Measurements from ENCODE around the gene CADM3. TPM values are rescaled to one million over a fixed set of nuclear protein-coding genes. Genes with fewer than 3 reads are reported as not detected.

The CADM3 gene
- total and polyA plus RNA-seq, 9 of the 15 experiments (the other 6 are each of a cell fraction or from before 2014, with no cell fraction given): 0.04 TPM; not detected in 8

DNA sequence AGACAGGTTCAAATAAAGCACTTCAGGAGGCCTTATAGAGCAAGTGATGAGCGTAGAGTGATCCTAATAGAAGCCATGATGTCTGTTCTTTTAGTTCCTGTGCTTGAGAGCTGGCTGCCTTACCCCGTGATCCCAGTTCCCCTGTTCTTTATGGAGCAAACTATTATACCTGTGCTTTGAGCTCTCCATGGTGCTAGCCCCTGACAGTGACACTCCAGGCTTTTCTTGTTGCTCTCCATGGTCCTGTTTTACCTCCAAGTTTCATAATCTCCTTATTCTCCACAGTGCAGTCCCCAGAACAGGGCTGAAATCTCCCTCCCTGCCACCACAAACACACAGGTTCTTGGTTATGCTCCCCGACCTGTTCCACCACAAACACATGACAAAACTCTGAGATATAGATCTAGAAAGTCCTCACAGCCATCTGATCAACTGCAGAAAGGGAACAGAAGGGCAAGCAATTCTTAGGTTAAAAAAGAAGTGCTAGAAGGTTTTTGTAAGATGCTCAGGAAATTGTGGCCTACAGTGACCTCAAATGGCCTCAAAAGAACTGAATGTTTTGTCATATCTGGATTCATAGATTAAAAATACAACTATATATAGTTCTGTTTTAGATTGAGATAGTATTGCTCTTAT is 6.0 kb downstream of the CADM3 start (continued):
- TF ChIP-seq, protein P1, sequence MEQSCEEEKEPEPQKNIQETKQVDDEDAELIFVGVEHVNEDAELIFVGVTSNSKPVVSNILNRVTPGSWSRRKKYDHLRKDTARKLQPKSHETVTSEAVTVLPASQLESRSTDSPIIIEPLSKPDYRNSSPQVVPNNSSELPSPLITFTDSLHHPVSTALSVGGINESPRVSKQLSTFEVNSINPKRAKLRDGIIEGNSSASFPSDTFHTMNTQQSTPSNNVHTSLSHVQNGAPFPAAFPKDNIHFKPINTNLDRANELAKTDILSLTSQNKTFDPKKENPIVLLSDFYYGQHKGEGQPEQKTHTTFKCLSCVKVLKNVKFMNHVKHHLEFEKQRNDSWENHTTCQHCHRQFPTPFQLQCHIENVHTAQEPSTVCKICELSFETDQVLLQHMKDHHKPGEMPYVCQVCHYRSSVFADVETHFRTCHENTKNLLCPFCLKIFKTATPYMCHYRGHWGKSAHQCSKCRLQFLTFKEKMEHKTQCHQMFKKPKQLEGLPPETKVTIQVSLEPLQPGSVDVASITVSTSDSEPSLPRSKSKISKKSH (CRISPR knock-in tag; IDR thresholded peaks at IDR 0.05): no peak
- TF ChIP-seq EZH2 (IDR thresholded peaks at IDR 0.05; ENCODE audit: borderline replicate concordance, low read depth, low read length) (no peak), ZNF589 (CRISPR knock-in tag; IDR thresholded peaks at IDR 0.05; ENCODE audit: low read depth) (peak; percentile 92), ZC3H11A (IDR thresholded peaks at IDR 0.05; ENCODE audit: low read depth, low read length) (no peak), ZBED1 (IDR thresholded peaks at IDR 0.05) (no peak), TAL1 (IDR thresholded peaks at IDR 0.05) (no peak), GATAD2A (IDR thresholded peaks at IDR 0.05) (no peak), ZFX (CRISPR knock-in tag; IDR thresholded peaks at IDR 0.05) (0 out of 2 replicates have a peak, but pooled peaks have one; percentile 13), KDM5B (IDR thresholded peaks at IDR 0.05; ENCODE audit: insufficient replicate concordance, low read depth, low read length) (no peak), NR2C1 (IDR thresholded peaks at IDR 0.05) (no peak), NR2C1 (tag; IDR thresholded peaks at IDR 0.05) (peak; percentile 37; the same call in 1 of the 2 replicates), POLR2B (IDR thresholded peaks at IDR 0.05; ENCODE audit: low read depth, partially characterized antibody) (no peak), SIN3B (IDR thresholded peaks at IDR 0.05; ENCODE audit: low read depth) (no peak), HMG20B (CRISPR knock-in tag; IDR thresholded peaks at IDR 0.05) (no peak)
- TF ChIP-seq, protein P2, sequence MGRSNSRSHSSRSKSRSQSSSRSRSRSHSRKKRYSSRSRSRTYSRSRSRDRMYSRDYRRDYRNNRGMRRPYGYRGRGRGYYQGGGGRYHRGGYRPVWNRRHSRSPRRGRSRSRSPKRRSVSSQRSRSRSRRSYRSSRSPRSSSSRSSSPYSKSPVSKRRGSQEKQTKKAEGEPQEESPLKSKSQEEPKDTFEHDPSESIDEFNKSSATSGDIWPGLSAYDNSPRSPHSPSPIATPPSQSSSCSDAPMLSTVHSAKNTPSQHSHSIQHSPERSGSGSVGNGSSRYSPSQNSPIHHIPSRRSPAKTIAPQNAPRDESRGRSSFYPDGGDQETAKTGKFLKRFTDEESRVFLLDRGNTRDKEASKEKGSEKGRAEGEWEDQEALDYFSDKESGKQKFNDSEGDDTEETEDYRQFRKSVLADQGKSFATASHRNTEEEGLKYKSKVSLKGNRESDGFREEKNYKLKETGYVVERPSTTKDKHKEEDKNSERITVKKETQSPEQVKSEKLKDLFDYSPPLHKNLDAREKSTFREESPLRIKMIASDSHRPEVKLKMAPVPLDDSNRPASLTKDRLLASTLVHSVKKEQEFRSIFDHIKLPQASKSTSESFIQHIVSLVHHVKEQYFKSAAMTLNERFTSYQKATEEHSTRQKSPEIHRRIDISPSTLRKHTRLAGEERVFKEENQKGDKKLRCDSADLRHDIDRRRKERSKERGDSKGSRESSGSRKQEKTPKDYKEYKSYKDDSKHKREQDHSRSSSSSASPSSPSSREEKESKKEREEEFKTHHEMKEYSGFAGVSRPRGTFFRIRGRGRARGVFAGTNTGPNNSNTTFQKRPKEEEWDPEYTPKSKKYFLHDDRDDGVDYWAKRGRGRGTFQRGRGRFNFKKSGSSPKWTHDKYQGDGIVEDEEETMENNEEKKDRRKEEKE (IDR thresholded peaks at IDR 0.05; ENCODE audit: borderline replicate concordance in 1 of 2, control insufficient read depth in 1 of 2, low read depth in 2 of 2, low read length in 1 of 2): no peak
- TF ChIP-seq, protein P3, sequence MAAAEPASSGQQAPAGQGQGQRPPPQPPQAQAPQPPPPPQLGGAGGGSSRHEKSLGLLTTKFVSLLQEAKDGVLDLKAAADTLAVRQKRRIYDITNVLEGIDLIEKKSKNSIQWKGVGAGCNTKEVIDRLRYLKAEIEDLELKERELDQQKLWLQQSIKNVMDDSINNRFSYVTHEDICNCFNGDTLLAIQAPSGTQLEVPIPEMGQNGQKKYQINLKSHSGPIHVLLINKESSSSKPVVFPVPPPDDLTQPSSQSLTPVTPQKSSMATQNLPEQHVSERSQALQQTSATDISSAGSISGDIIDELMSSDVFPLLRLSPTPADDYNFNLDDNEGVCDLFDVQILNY (CRISPR knock-in tag; IDR thresholded peaks at IDR 0.05): peak; percentile 84; the same call in 1 of the 2 replicates
- TF ChIP-seq, protein P4, sequence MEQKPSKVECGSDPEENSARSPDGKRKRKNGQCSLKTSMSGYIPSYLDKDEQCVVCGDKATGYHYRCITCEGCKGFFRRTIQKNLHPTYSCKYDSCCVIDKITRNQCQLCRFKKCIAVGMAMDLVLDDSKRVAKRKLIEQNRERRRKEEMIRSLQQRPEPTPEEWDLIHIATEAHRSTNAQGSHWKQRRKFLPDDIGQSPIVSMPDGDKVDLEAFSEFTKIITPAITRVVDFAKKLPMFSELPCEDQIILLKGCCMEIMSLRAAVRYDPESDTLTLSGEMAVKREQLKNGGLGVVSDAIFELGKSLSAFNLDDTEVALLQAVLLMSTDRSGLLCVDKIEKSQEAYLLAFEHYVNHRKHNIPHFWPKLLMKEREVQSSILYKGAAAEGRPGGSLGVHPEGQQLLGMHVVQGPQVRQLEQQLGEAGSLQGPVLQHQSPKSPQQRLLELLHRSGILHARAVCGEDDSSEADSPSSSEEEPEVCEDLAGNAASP (IDR thresholded peaks at IDR 0.05): no peak
- TF ChIP-seq, protein P5, sequence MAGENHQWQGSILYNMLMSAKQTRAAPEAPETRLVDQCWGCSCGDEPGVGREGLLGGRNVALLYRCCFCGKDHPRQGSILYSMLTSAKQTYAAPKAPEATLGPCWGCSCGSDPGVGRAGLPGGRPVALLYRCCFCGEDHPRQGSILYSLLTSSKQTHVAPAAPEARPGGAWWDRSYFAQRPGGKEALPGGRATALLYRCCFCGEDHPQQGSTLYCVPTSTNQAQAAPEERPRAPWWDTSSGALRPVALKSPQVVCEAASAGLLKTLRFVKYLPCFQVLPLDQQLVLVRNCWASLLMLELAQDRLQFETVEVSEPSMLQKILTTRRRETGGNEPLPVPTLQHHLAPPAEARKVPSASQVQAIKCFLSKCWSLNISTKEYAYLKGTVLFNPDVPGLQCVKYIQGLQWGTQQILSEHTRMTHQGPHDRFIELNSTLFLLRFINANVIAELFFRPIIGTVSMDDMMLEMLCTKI (IDR thresholded peaks at IDR 0.05; ENCODE audit: partially characterized antibody): no peak
